Measurements from ENCODE around the gene BRSK2. TPM values are rescaled to one million over a fixed set of nuclear protein-coding genes. Genes with fewer than 3 reads are reported as not detected.
A peak's percentile ranks its signal among the peaks of the same experiment; 100 is the strongest.
"Not testable (repeated sequence)": the region's sequence is repeated elsewhere in the genome, so short reads cannot be mapped to it uniquely, and the experiment has no call there.

Gene BRSK2
- total and polyA plus RNA-seq, 5 donors = 0.61 to 2.3 (median 2.1) TPM

DNA sequence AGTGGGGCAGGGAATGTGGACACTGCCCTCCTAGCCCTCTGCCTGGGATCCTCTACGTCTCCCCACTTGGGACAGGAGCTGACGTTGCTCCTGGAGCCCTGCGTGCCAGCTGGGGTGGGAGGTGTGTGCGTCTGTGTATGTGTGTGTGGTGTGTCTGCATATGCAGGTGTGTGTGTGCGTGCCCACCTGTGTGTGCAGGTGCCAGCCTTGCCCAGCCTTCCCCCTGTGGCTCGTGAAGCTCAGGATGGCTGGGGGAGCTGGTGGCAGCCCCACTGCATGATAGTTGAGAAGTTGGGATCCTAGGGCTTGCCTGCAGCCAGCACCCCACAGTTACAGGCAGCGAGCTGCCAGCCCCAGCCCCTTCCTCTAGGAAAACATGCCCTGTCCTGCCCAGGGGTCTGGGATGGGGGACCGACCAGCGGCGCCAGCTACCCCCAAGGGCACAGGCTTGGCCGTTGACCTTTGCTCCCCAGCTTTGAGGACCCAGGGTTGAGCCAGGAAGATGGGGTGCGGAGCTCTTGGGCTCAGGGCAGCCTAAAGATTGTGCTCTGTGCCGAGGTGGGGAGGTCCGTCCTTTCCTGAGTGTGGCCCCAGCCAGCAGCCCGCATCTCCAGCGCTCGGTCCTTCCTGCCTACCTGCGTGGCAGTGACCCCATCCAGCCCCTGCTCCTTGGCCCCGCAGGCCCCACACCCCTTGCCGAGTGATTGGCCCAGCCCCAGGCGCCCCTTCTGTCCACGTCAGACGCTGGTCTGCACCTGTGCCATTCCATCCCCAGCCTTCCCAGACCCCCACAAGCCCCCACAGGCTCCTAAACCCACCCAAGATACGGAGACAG lies 15.7 kb downstream of the BRSK2 start:
- Histone ChIP-seq H3K27me3 (ENCODE audit: control insufficient read depth, insufficient read depth) (no peaks in the 10 kb centered on the region), H3K4me3 (ENCODE audit: low read length) (no peak overlapping the region), H3K4me1 (ENCODE audit: control insufficient read depth, insufficient read depth, low read length) (no peaks in the 10 kb centered on the region), H3K27ac (ENCODE audit: low read length) (no peak overlapping the region), H3K9me3 (ENCODE audit: control insufficient read depth, low read length) (no peaks in the 10 kb centered on the region)
- intact Hi-C loops (cut with DNase I) = no loop called here
- 83% methylated on average over 24 of the region's 24 CpGs for WGBS
- DNase-seq (peak in 2 of 3 donors; percentile 18 to 43), ATAC-seq (no peak)

DNA sequence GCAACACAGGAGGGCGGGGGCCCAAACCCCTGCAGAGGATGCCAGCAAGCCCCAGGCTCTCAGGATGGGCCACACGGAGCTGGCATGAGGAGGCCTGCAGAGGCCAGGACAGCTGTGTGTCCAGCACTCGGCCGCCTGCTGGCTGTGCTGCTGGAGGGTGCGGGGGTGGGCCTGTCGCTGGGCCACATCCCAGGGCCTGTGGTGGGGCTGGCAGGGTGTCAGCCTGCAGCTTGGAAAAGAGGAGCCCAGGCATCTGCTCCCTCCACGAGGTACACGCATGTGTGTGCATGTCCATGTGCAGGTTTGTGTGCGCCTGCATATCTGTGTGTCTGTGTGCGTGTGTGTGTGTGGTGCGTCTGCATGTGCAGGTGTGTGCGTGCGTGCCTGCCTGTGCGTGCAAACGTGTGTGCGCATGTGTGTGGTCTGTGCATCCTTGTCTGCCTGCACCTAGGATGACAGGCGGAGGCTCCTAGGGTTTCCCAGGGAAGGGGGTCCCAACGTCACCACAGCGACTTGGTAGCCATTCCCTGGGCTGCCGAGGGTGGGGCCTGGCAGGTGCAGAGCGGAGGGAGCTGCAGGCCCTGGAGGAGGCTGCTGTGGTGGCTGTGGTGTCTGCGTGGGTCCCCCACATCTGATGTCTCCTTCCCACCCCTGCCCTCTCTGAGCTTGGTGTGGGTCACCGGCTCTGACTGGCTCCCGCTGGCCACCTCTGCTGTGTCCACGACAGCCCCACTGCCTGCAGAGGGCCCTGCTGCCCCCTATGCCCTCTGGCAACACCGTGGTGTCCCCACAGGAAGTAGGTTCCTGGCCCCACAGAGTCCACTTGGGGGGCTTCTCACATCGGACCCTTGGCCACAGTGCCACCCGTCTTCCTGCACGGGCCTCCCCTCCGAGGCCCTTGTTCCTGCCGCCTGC lies 17.1 kb downstream of the BRSK2 start:
- Histone ChIP-seq H3K27me3 (ENCODE audit: control insufficient read depth, insufficient read depth) (no peaks in the 10 kb centered on the region), H3K4me1 (ENCODE audit: control insufficient read depth, insufficient read depth, low read length) (no peaks in the 10 kb centered on the region), H3K4me3 (ENCODE audit: low read length) (no peak overlapping the region), H3K9me3 (ENCODE audit: control insufficient read depth, low read length) (no peaks in the 10 kb centered on the region), H3K27ac (ENCODE audit: low read length) (no peak overlapping the region)
- DNase-seq (peak in 2 of 3 donors; percentile 35 to 40), ATAC-seq (no peak)
- 71% methylated on average over 31 of the region's 31 CpGs for WGBS
- intact Hi-C loops (cut with DNase I) = no loop called here

DNA sequence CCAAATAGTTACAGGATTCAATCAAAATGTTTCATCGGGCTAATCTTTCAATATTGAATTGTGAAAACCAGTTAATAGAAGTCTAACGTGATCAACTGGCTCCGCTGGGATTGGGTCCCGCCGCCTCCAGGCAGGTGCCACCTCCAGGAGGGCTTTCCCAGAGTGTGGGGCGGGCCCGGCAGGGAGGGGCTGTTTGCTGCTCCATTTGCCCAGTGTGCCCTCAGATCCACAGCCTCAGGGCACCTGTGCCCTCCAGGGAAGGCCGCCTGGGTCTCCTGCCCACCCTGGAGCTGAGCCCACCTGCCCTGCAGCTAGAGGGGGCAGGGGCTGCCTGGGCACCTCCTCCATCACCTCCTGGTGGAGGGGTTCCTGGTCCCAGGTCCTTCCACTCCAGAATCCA lies 17.9 kb downstream of the BRSK2 start:
- no peaks in the 10 kb centered on the region for H3K27me3 ChIP-seq (ENCODE audit: control insufficient read depth, insufficient read depth)
- no peak for ATAC-seq
- no peak overlapping the region for H3K27ac ChIP-seq (ENCODE audit: low read length)
- WGBS = 80% methylated on average over 8 of the region's 8 CpGs
- H3K4me3 ChIP-seq (ENCODE audit: low read length) = no peak overlapping the region
- no peaks in the 10 kb centered on the region for H3K9me3 ChIP-seq (ENCODE audit: control insufficient read depth, low read length)
- H3K4me1 ChIP-seq (ENCODE audit: control insufficient read depth, insufficient read depth, low read length) = no peaks in the 10 kb centered on the region
- intact Hi-C loops (cut with DNase I) = no loop called here
- DNase-seq = peak in 2 of 3 donors; percentile 5 to 50

DNA sequence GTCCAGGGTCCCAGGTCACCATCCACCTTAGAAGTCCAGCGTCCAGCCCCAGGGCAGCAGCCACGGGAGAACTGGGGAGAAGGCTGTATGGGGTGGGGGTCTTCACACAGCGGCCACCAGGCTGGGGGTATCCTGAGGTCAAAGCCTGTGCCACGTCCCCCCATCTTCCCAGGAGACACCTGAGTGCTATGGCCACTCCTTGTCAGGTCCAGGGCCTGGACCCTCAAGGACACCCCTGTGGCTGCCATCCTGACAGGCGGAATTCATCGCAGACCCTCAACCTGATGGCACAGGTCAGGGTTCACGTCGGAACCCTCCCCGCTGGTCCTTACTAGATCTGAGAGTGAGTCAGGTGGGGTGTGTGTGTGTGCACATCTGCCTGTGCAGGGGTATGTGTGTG lies 18.6 kb downstream of the BRSK2 start:
- WGBS = 73% methylated on average over 9 of the region's 9 CpGs
- ATAC-seq = no peak
- intact Hi-C loops (cut with DNase I) = no loop called here

DNA sequence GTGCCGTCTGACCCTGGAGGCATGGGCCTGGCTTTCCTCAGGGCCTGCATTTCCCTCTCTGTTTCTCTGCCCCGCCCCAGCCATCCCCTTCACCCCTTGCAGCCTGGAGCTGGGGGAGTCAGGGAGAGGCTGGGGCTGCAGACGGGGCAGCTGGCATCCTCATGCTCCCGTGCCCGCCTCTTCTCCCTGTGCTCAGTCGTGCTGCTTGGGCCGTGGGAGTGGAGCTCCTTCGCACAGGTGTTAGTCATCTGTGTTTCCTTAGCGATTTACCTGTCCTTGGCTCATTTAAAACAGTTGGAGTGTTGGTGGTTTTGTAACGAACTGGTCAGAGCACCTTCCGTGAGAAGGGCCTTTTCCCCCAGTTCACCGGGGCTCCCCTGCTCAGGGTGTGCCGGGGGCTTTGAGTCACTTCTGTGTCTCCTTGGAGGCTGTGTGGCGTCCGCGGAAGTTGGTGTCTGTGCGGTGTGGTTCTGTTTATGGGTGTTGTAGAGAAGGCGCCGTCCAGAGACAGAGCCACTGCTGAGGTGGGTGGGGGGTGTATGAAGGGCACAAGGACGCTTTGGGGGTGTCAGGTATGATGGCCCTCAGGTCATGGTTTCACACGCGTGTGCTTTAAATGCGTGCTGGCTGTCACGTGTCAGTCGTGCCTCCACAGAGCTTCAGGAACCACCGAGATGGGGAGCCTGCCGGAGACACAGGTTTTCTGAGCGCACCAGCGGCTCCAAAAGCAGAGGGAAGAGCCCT lies 19.5 kb downstream of the BRSK2 start:
- DNase-seq (peak in 2 of 3 donors; percentile 13 to 27), ATAC-seq (no peak)
- no peaks in the 10 kb centered on the region for H3K27me3 ChIP-seq (ENCODE audit: control insufficient read depth, insufficient read depth)

More for the DNA sequence above, 18.6 kb downstream of the BRSK2 start:
- Histone ChIP-seq H3K9me3 (ENCODE audit: control insufficient read depth, low read length) (no peaks in the 10 kb centered on the region), H3K4me1 (ENCODE audit: control insufficient read depth, insufficient read depth, low read length) (no peaks in the 10 kb centered on the region), H3K4me3 (ENCODE audit: low read length) (no peak overlapping the region), H3K27me3 (ENCODE audit: control insufficient read depth, insufficient read depth) (no peaks in the 10 kb centered on the region), H3K27ac (ENCODE audit: low read length) (no peak overlapping the region)
- peak in 2 of 3 donors; percentile 20 to 21 for DNase-seq

DNA sequence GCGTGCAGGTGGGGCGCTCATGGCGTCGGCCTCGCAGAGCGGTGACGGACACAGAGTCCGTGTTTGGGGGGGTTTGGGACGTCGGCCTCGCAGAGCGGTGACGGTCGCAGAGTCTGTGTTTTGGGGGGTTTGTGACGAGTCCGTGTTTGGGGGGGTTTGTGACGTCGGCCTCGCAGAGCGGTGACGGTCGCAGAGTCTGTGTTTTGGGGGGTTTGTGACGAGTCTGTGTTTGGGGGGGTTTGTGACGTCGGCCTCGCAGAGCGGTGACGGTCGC lies 20.1 kb downstream of the BRSK2 start:
- H3K27ac ChIP-seq (ENCODE audit: low read length); H3K27me3 ChIP-seq (ENCODE audit: control insufficient read depth, insufficient read depth); H3K4me1 ChIP-seq (ENCODE audit: control insufficient read depth, insufficient read depth, low read length); ATAC-seq; intact Hi-C loops (cut with DNase I); DNase-seq; H3K9me3 ChIP-seq (ENCODE audit: control insufficient read depth, low read length); H3K4me3 ChIP-seq (ENCODE audit: low read length): not testable (repeated sequence)
- 86% methylated on average over 29 of the region's 29 CpGs for WGBS

More for the DNA sequence above, 19.5 kb downstream of the BRSK2 start:
- 73% methylated on average over 29 of the region's 29 CpGs for WGBS
- Histone ChIP-seq H3K9me3 (ENCODE audit: control insufficient read depth, low read length) (no peaks in the 10 kb centered on the region), H3K4me3 (ENCODE audit: low read length) (no peak overlapping the region), H3K27ac (ENCODE audit: low read length) (no peak overlapping the region), H3K4me1 (ENCODE audit: control insufficient read depth, insufficient read depth, low read length) (no peaks in the 10 kb centered on the region)
- intact Hi-C loops (cut with DNase I) = no loop called here

DNA sequence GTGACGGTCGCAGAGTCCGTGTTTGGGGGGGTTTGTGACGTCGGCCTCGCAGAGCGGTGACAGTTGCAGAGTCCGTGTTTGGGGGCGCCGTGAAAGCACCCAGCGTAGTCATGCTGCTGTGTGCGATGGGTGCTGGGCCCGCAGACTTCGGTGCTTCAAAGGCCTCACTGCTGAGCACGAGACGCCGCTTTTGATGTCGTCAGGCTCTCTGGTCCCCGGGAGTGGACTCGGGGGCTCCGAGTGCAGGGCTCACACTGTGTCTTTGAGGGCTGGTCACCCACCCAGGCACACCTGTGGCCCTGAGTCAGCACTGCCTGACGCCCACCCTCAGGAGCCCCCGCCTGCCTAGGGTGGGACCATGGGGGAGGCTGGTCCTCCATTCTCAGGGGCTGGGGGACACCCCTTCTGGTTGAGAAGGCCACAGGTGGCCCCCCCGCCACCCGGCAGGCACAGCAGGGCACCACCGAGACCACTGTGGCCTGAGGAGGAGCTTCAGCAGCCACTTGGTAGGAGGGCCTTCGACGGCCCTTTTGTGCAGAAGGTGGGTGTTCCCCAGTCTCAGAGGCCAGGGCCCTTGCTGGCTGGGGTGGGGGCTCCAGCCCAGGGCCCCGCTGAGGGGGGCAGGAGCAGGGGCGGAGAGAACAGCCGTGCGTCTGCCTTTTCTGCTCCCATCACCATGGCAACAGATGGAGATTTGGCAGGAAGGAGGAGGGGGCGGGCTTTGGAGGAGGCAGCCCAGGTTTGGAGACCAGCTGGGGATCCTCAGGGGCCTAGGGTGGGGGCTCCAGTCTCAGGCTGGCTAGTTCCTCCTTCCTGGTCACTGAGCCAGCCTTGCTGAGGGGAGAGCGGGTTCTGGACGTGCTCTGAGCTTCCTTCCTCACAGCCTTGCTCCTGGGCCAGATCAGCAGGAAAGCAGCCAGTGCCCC lies 20.9 kb downstream of the BRSK2 start:
- WGBS = 67% methylated on average over 35 of the region's 35 CpGs
- DNase-seq = peak in 1 of 3 donors; percentile 40
- Histone ChIP-seq H3K9me3 (ENCODE audit: control insufficient read depth, low read length) (no peaks in the 10 kb centered on the region), H3K4me1 (ENCODE audit: control insufficient read depth, insufficient read depth, low read length) (no peaks in the 10 kb centered on the region), H3K27me3 (ENCODE audit: control insufficient read depth, insufficient read depth) (no peaks in the 10 kb centered on the region), H3K27ac (ENCODE audit: low read length) (no peak overlapping the region), H3K4me3 (ENCODE audit: low read length) (no peak overlapping the region)
- ATAC-seq = no peak
- intact Hi-C loops (cut with DNase I) = no loop called here

DNA sequence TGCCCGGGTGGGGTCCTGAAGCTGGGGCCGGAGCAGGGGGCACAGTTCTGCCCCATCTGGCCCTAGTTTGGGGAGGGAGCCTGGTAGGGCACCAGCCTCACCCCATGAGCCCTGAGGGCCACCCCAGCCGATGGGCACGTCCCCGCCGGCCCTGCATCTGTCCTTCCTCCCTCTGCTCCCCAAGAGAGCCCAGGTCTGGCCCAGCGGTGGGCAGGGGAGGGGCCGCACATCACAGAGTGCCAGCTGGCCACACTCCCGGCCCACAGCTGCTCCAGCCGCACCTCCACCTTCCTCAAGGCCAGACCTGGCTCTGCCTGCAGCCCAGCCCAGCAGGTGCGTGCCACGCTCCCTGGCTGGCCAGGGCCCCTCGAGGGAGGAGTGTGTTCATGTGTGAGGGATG lies 21.6 kb downstream of the BRSK2 start:
- 73% methylated on average over 13 of the region's 13 CpGs for WGBS
- Histone ChIP-seq H3K27ac (ENCODE audit: low read length) (no peak overlapping the region), H3K9me3 (ENCODE audit: control insufficient read depth, low read length) (no peaks in the 10 kb centered on the region), H3K4me1 (ENCODE audit: control insufficient read depth, insufficient read depth, low read length) (no peaks in the 10 kb centered on the region), H3K27me3 (ENCODE audit: control insufficient read depth, insufficient read depth) (no peaks in the 10 kb centered on the region), H3K4me3 (ENCODE audit: low read length) (no peak overlapping the region)
- peak in 1 of 3 donors; percentile 42 for DNase-seq
- intact Hi-C loops (cut with DNase I) = no loop called here
- no peak for ATAC-seq

DNA sequence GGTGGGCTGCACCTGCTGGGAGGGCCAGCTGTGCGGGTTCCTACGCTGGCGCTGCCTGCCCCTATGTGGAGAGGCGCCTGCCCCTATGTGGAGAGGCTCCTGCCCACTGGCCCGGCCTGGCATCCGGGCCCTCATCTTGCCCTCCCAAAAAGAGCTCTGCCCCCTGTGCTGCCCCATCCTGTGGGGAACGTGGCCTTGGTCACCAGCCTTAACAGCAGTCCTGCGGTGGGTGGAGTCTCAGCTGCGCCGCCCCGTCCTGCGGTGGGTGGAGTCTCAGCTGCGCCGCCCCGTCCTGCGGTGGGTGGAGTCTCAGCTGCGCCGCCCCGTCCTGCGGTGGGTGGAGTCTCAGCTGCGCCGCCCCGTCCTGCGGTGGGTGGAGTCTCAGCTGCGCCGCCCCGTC lies 22.0 kb downstream of the BRSK2 start:
- DNase-seq; intact Hi-C loops (cut with DNase I); H3K27ac ChIP-seq (ENCODE audit: low read length); H3K4me1 ChIP-seq (ENCODE audit: control insufficient read depth, insufficient read depth, low read length); H3K9me3 ChIP-seq (ENCODE audit: control insufficient read depth, low read length); ATAC-seq; H3K4me3 ChIP-seq (ENCODE audit: low read length); H3K27me3 ChIP-seq (ENCODE audit: control insufficient read depth, insufficient read depth): not testable (repeated sequence)
- 89% methylated on average over 16 of the region's 27 CpGs for WGBS

Data from right cardiac atrium (tissue), 5 donors.